Measurements from ENCODE around the gene AP5Z1.
A peak's percentile ranks its signal among the peaks of the same experiment; 100 is the strongest.

The AP5Z1 gene

DNA sequence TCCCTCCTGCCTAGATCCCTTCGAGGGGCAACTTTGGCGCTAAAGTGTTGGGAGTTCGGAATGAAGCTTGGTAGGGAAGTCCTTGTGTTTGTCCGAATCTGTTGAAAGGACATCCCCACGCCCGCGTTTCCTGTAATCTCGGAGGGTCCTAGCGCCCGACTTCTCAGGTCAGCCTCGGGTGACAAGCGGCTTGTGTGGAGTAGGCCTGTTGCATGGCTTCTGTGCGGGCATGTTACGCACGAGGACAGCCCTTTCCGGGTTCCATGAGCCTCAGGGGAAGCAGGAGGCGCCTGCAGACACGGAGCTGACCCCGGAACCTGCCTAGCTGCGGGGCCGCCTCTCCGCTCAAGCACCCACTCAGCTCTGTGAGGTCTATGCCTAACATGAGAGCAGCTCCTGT, 28.4 kb upstream of the AP5Z1 start:
- no peak for DNase-seq

DNA sequence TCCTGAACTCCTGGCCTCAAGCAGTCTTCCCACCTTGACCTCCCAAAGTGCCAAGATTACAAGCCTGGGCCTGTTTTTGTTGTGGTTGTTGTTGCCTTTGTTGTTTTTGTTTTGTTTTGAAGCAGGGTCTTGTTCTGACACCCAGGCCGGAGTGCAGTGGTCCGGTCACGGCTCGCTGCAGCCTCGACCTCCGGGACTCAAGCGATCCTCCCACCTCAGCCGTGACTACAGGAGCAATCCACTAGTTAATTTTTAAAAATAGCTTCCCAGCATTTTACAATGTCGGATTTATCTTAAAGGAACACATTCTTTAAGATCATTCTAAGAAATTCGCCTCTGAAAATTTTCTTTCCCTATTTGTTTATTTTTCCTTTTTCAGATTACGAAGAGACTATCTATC, 27.7 kb upstream of the AP5Z1 start:
- no peak for DNase-seq

DNA sequence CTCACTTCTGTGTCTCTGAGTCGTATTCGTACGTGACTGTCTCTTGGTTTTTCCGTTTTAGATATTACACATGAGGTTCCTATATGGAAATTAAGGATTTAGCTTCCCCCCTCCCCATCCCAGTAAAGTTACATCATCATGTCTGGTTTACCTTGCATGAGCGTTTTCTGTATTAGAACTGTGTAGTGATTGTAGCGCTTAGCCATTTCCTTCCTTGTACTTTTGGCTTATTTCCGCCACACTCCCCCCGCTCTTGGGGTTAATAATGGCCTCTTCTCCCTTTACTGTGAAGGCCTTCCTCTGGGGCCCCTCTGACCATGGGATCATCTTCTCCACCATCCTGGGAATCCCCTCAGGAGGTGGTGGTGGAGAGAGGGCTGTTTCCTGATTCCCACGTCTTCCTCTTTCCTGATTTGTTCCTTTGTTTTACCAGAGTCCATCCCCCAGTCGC, 27.2 kb upstream of the AP5Z1 start:
- no peak for DNase-seq

- DNase-seq = no peak
These were observed 26.1 kb upstream of the AP5Z1 start for GRCh38 chr7:4749363-4749762.

DNA sequence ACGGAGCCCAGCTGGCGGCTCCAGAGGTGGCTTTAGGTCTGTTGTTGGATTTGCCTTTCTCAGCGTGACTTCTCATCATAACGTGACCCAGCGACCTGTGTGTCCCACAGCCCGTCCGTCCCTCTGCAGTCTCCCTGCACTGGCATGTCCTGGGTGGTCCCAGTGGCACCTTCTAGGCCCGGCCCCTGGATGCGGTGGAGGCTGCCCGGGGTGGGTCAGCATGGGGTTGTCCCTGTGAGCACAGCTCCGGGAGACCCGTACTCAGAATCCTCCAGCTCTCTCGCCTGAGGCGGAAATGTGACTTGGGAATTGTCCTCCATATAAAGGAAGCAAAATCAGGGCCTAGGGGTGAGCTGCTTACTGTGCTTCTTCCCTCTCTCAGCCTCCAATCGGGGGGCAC, 25.6 kb upstream of the AP5Z1 start:
- no peak for DNase-seq

- DNase-seq = no peak
These were observed 23.9 kb upstream of the AP5Z1 start for GRCh38 chr7:4751398-4751947.

DNA sequence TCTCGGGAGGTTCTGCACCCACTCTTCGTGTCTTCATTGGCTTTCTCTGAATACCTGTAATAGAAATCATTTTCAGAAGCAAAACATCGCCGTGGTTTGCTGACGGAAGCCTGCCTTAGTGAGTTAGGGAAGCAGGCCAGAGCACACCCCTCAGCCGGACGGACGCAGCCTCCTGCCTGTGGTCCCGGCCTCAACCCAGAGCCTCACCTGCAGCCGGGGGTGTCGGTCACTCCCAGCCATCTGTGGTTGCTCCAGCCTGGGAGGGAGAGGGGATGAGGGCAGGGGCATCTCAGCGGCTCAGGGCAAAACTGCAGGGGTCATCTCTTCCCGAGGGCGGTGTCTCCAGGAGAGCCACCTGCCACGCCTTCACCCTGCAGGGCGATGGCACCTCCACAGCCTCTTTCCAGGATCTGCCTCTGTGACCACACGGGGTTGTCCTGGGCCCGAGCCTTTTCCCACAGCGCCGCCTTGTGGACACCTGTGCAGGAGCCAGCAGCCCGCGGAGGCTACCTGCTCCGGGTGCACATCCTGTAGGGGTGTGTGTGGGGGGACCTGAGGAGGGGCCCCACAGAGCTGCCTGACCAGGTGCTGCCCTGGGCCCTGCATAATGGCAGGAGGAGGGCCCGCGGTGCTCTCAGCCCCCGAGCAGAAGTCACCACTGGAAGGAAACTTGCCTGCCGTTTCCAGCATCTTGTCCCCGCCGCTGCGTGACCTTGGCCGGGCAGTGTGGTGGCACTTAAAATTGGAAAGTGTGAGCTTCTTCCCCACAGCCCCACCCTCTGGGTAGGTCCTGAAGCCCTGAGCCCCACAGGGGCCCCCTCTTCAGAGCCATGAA, 21.6 kb upstream of the AP5Z1 start:
- peak; percentile 47 for DNase-seq

DNA sequence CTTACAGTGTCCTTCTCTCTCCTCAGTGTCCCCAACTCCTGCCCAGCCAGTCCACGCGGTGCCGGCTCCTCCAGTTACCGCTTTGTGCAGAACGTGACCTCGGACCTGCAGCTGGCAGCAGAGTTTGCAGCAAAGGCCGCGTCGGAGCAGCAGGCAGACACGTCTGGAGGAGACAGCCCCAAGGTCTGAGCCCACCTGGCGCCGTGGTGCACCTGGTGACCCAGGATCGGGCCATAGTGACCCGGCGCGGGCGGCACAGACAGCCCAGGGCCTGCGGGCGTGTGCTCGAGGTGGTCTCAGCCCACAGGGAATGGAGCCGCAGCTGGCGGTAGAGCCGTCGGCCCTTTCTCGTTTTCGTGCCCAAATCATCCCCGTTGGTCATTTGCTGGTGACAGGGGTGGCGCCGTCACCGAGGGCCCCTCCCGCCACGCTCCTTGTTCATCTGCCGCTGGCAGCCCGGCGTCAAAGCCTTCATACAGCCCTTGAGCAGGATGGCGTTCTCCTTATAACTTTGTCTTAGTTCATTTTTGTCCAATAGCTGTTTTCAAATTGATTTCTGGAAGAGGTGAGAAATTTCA, 20.9 kb upstream of the AP5Z1 start:
- DNase-seq = no peak

GRCh38 chr7:4755045-4755444, 20.4 kb upstream of the AP5Z1 start:
- DNase-seq = no peak

DNA sequence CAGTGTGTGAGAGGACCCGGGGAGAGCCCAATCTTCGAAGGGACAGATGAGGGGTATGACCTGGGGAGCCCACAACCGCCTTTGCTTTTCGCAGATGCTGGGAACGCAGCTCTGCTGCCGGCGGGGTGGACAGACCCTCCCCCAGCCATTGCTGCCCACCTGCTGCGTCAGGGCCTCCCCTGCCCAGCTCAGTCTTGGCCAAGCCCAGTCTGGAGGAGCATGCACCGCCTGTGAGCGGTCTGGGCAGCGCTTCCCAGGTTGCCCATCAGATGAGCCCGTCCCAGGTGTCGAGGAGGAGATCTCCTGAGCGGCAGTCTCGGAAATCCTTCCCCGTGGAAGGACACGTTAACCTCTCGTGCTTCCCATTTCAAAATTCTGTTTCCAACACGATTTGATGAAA, 17.3 kb upstream of the AP5Z1 start:
- no peak for DNase-seq

- DNase-seq = no peak
These were observed 16.6 kb upstream of the AP5Z1 start for GRCh38 chr7:4758791-4759190.

GRCh38 chr7:4759211-4759610, 16.2 kb upstream of the AP5Z1 start:
- DNase-seq = no peak

DNA sequence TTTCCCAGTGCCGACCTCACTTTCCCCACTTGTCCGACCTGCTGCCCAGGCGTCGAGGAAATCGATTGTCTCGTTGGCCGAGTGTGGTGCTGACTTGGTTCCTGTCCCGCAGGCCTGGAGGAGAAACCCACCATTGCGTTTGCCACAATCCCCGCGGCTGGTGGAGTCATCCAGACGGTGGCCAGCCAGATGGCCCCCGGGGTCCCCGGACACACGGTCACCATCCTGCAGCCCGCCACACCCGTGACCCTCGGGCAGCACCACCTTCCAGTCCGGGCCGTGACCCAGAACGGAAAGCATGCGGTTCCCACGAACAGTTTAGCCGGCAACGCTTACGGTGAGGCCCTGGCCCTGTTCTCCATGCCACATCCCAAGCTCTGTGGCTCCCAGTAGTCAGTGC, 14.5 kb upstream of the AP5Z1 start:
- no peak for DNase-seq

DNA sequence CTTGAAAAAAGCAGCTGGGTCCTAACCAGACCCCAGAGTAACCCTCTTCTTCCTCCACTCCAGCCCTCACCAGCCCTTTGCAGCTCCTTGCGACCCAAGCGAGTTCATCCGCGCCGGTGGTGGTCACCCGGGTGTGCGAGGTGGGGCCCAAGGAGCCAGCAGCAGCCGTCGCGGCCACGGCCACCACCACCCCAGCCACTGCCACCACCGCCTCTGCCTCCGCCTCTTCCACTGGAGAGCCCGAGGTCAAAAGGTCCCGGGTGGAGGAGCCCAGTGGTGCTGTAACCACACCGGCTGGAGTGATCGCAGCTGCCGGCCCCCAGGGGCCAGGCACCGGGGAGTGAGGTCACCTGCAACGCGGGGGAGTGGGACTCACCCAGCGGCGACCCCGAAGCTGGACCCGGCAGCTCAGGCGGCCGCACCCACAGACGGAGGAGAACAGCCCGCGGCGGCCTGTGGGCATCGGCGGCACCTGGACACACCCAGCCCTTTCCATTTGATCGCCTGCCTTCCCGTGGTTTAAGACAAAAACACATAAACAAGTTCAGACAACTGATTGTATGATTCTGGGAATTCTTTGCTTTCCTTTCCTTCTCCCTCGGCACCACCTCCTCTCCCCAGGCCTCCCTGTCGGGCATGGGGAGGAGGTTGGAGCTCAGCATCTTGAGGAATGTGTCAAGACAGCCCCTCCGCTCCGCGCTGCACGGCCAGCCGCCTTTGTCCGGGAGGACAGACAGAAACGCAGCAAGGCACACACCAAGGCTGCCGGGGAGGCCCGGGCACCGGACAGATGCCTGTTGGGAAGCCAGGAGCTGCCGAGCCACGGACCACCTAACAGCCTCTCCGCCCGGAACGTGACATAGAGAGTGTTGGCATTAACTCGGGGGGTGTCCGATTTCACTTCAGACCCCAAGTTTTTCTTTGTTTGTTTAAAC, 13.0 kb upstream of the AP5Z1 start:
- no peak for DNase-seq

DNA sequence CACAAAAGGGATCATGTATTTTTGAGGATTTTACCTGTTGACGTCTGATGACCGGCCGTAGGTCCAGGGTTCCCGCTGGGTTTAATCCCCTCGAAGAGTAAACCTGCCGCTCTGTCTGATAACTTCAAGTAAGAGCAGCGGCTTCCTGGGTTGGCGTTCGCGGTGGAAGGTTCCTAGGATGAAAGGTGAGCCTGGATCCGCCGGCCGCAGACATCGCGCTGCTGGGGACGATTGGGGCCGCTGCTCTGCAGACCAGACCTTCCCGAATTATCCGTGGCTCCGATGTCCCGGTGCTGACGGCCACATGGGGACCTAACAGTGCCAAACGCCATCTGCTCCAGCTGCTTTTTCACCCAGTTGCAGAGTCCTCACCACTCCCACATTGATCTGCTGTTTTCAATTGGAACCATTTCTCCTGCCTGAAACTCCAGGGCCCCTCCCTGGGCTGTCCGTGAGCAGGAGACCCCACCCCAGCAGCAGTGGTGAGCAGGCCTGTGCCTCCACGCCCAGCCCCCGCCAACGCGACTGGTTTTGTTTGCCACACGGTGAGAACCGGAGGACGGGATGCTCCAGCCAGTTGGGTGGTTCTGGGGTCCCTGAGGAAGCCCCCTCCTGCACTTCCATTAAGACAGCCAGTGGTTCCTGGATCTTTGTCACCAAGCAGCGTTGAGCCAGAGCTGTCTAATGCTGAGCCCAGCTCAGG, 12.2 kb upstream of the AP5Z1 start:
- DNase-seq = no peak

DNA sequence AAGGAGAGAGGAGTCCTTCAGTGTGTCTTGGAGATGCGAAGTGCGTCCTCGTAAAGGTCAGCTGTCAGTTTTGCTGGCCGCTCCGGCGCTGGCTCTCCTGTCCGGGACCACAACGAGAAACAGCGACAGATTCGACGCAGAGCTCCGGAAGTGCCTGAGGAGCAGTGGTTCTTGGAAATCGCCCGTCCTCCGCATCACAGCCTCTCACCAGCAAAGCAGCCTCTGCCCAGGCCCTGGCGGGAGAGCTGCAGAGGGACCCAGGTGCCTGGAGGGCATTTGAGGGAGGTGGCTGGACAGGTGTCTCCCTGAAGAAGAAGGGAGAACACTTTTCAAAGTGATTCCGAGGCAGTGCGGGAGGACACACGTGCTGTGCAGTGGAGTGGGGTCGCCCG, 11.6 kb upstream of the AP5Z1 start:
- no peak for DNase-seq

DNA sequence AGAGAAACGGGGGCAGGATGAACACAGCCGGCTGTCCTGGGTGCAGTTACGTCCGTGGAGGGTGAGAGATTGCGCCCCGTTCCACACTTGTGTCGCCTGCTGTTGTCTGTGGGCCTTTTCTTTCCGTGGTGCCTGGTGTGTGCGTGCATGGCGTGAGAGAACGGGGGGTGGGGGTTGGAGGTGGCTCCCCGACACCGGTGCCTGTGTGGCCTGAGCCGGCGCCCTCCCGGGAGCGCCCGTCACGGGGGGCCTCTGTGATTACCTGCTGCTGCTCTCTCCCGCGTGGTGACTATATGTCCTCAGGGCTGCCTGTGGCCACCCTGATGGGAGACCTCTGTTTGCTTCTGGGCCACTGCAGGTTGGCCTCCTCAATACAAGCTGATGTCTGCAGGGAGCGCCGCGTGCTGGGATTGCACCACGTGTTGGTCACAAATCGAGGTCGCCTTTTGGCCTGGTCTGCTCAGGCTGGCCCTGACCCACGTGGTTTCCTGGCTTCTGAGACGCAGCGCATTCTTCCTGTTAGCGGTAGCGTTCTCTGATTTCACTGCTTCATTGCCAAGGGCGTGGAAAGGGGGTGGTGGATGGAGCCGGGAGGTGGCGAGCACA, 10.9 kb upstream of the AP5Z1 start:
- no peak for DNase-seq

DNA sequence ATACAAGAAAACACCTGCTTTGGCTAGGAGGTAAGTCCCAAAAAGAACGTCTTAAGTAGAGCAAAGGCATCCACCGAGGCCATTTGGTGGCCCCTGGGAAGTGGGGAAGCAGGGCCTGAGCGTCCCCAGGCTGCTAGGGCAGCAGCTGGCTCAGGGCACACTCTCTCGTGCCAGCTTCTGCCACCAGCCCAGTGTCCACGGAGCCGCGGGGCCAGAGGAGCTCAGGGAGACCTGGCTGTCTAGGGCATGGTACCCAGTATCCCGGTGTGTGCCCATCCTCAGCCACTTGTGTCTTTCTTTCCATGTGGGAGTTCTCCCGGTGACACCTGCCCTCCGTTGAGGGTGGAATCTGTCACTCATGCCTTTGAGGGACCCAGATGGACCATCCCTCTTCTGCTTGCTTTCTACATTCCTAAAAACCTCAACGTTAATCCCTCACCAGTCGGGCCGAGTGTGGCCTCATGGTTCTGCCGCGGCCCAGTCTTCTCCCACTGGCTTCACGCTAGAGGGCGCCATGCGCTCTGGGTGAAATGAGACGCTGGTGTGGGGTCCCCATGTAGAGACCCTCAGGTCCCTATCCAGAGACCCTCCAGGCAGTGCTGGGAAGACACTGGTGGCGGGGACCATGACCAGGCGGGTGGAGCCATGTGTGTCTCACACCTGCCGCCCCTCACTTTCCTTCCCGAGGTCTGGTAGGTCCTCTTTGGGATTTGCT, 9.5 kb upstream of the AP5Z1 start:
- no peak for DNase-seq

DNA sequence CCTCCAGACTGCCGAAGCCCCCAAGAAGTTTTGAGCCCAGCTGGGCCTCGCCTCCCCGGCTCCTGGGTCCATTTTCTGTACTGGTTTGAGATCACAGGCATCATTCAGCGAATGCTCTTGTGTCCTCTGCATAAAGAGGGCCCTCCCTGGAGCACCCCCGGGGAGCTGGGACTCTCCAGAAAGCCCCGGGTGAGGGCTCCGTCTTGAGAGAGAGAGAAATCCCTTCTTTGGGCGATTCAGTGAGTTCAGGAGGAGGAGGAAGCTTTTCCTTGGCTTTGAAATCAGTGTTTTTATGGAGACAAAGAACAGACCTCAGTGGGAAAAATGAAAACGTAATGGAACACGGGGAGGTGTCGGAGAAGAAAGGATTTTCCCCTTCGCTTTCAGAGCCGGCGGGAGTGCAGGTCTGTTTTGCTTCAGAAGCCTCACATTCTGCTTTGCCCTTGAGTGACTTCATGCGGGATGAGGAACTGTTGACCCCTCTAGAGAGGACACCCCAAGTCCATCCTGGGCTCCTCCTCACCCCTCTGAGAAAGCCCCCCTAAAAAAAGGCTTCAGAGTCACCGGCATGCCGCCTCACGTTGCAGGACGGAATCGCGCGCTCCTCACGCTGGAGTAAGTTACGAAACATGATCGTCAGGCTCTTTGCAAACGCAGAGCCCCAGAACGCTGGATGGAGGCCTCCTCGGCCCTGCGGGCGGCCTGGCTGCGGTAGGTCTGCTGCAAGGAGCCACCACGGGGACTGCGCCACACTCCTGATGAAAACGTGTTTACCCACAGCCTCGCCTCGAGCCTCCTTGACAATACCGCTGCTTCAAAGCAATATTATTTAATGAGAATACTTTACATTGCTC, 8.5 kb upstream of the AP5Z1 start:
- DNase-seq = no peak
